PFSK-1 (cell line): Measurements from ENCODE around the gene MCRIP2.

Experiments
- FOXP2 ChIP-seq: optimal IDR thresholded peaks from 2 replicates; pipeline ENCODE3; 2011; ENCODE audit warnings: borderline replicate concordance, control low read depth, inconsistent platforms; ENCODE audit not compliant: insufficient read depth; ENCODE audit errors: extremely low read length, extremely low read depth
- POLR2AphosphoS5 ChIP-seq: IDR thresholded peaks from 2 replicates; pipeline ENCODE4 v1.6.1; 2012; ENCODE audit warnings: low read depth, mild to moderate bottlenecking, control low read depth, low read length, moderate library complexity
- REST ChIP-seq, 2 experiments: IDR thresholded peaks; 2 replicates each; pipeline versions ENCODE4 v1.6.1 to v1.8.0; 2011 to 2012; ENCODE audit warnings: low read depth in 2 of 2, low read length in 2 of 2, control low read depth in 1 of 2, inconsistent platforms in 1 of 2, mild to moderate bottlenecking in 1 of 2, moderate library complexity in 1 of 2; ENCODE audit not compliant: insufficient read depth in 1 of 2
- SIN3A ChIP-seq: IDR thresholded peaks from 2 replicates; pipeline ENCODE4 v1.6.1; 2012; ENCODE audit warnings: mild to moderate bottlenecking, low read length, moderate library complexity, borderline replicate concordance; ENCODE audit not compliant: insufficient read depth
- TAF1 ChIP-seq: IDR thresholded peaks from 2 replicates; pipeline ENCODE4 v1.6.1; 2012; ENCODE audit warnings: low read length, control low read depth, borderline replicate concordance; ENCODE audit not compliant: insufficient read depth

Gene MCRIP2

GRCh38 chr16:660459-661183 lies 19.0 kb downstream of the MCRIP2 start:
- TF ChIP-seq SIN3A, result no peak
- peak; percentile 52; the same call in 1 of the 2 replicates for TF ChIP-seq POLR2AphosphoS5

GRCh38 chr16:661184-661821 lies 19.7 kb downstream of the MCRIP2 start:
- no peak for TF ChIP-seq SIN3A
- no peak for TF ChIP-seq REST (IDR thresholded peaks at IDR 0.05; ENCODE audit: insufficient read depth in 1 of 2, low read depth in 2 of 2, low read length in 2 of 2)
- TF ChIP-seq TAF1, result no peak

GRCh38 chr16:662095-662494 lies 20.5 kb downstream of the MCRIP2 start:
- no peak for TF ChIP-seq SIN3A
- no peak for TF ChIP-seq FOXP2
- TF ChIP-seq TAF1, result no peak
- no peak for TF ChIP-seq POLR2AphosphoS5
- TF ChIP-seq REST (IDR thresholded peaks at IDR 0.05; ENCODE audit: insufficient read depth in 1 of 2, low read depth in 2 of 2, low read length in 2 of 2), result no peak

GRCh38 chr16:662597-662996 lies 21.0 kb downstream of the MCRIP2 start:
- no peak for TF ChIP-seq TAF1
- no peak for TF ChIP-seq REST (IDR thresholded peaks at IDR 0.05; ENCODE audit: insufficient read depth in 1 of 2, low read depth in 2 of 2, low read length in 2 of 2)
- TF ChIP-seq FOXP2, result no peak
- no peak for TF ChIP-seq POLR2AphosphoS5
- no peak for TF ChIP-seq SIN3A

DNA sequence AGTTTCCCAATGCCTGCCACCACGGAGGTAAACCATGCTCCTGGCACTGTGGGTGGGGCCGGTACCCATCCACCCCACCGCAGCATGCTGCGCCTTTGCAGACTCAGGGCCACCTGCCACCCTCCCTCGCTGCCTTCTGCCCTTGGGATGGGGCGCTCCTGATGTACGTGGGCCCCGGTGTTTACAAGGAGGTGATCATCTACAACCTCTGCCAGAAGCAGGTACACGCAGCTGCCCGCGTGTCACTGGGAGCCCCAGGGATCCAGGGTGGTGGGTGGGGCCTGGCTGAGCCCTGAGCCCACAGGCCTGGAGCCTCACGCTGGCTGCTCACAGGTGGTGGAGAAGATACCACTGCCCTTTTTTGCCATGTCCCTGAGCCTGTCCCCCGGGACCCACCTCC lies 24.9 kb downstream of the MCRIP2 start:
- no peak for TF ChIP-seq TAF1
- TF ChIP-seq SIN3A, result no peak
- no peak for TF ChIP-seq REST (IDR thresholded peaks at IDR 0.05; ENCODE audit: insufficient read depth in 1 of 2, low read depth in 2 of 2, low read length in 2 of 2)
